K562 (cell line): ENCODE data around the gene TMEM128. TPM values are rescaled to one million over a fixed set of nuclear protein-coding genes. Genes with fewer than 3 reads are reported as not detected.

Experiments used
- ATAC-seq: fragments of 200-7000 bp; cut with Tn5 transposase; 3 replicates; pipeline ENCODE4 v1.9.1; 2020; ENCODE audit warnings: moderate library complexity
- BruUV-seq: library from RNA; stranded (reverse); fragments of 400-500 nt; replicated peaks from 2 replicates; lab custom pipeline; 2021; lab: Mats Ljungman, UMichigan
- CTCF ChIA-PET: fragments of 300-600 bp; formaldehyde crosslinking; extraction: SDS; loops from one replicate; lab custom pipeline; 2021; ENCODE audit warnings: low intra/inter-chr PET ratio; lab: Yijun Ruan, JAX
- POLR2A ChIA-PET: fragments of 300-600, 350-650 bp; sonication (Branson Sonifier 250); formaldehyde crosslinking; extraction: SDS; loops from one replicate; lab custom pipeline; 2021; ENCODE audit warnings: antibody characterized with exemption, inconsistent platforms; lab: Yijun Ruan, JAX
- DNase-seq, 4 experiments: peaks; one replicate each; pipeline versions ENCODE4 v3.0.0 to v3.0.0-alpha.2; 2011 to 2018; ENCODE audit warnings: low spot score in 3 of 4, mixed read lengths in 3 of 4; ENCODE audit errors: extremely low read depth in 1 of 4
- FAIRE-seq: peaks from 2 replicates; lab custom pipeline; 2011; peaks lifted over from hg19 to GRCh38; lab: Jason Lieb, UNC
- H2AFZ ChIP-seq: 2 replicates; pipeline ENCODE4 v1.6.0; 2011; ENCODE audit warnings: low read depth, low read length, control low read depth, inconsistent platforms
- H3K27ac ChIP-seq: fragments of 200-600 bp; 3 replicates; pipeline ENCODE4 v1.8.0; 2011; ENCODE audit warnings: low read depth, mild to moderate bottlenecking, control low read depth, inconsistent platforms, low read length, moderate library complexity, mixed read lengths; ENCODE audit errors: extremely low read depth
- H3K27me3 ChIP-seq, 2 experiments: fragments of 300-600 bp in 1 of 2; 2 replicates in 1 of 2; 3 replicates in 1 of 2; pipeline versions ENCODE4 v1.6.0 to v1.8.0; 2011; ENCODE audit warnings: inconsistent platforms in 2 of 2, low read length in 2 of 2, mild to moderate bottlenecking in 1 of 2, mixed read lengths in 1 of 2, moderate library complexity in 1 of 2; ENCODE audit not compliant: control insufficient read depth in 2 of 2, insufficient read depth in 2 of 2
- H3K36me3 ChIP-seq: fragments of 300-600 bp; 3 replicates; pipeline ENCODE4 v1.8.0; 2011; ENCODE audit warnings: mild to moderate bottlenecking, low read length, inconsistent platforms; ENCODE audit not compliant: control insufficient read depth, insufficient read depth
- H3K4me1 ChIP-seq, 2 experiments: fragments of 200-600 bp in 1 of 2; replicated peaks in 1 of 2; 2 replicates in 1 of 2; 3 replicates in 1 of 2; pipeline versions ENCODE4 v1.5.1 to v1.8.0; 2011; ENCODE audit warnings: inconsistent platforms in 2 of 2, low read length in 2 of 2, mild to moderate bottlenecking in 1 of 2, mixed read lengths in 1 of 2, moderate library complexity in 1 of 2; ENCODE audit not compliant: control insufficient read depth in 2 of 2, insufficient read depth in 2 of 2
- H3K4me2 ChIP-seq: 2 replicates; pipeline ENCODE4 v1.6.1; 2011; ENCODE audit warnings: low read length, control low read depth, inconsistent platforms, mixed read lengths; ENCODE audit not compliant: insufficient read depth
- H3K4me3 ChIP-seq: fragments of 200-600 bp; sonication (generic), shearing (Covaris generic); 2 replicates; pipeline ENCODE4 v1.5.1; 2016; ENCODE audit warnings: control low read depth, inconsistent platforms
- H3K79me2 ChIP-seq: fragments of 200-600 bp; 3 replicates; pipeline ENCODE4 v1.8.0; 2011; ENCODE audit warnings: low read length, inconsistent platforms; ENCODE audit not compliant: control insufficient read depth, insufficient read depth
- H3K9ac ChIP-seq, 2 experiments: 2 replicates each; pipeline versions ENCODE4 v1.6.0 to v1.6.1; 2011; ENCODE audit warnings: low read depth in 2 of 2, low read length in 2 of 2, control low read depth in 1 of 2, inconsistent platforms in 1 of 2, mild to moderate bottlenecking in 1 of 2, mixed read lengths in 1 of 2; ENCODE audit not compliant: insufficient read depth in 1 of 2
- H3K9me1 ChIP-seq: one replicate; pipeline ENCODE4 v1.6.0; 2011; ENCODE audit warnings: inconsistent platforms, mild to moderate bottlenecking, low read length, moderate library complexity; ENCODE audit not compliant: control insufficient read depth, insufficient read depth
- H3K9me3 ChIP-seq: replicated peaks from 2 replicates; pipeline ENCODE4 v1.5.1; 2011; ENCODE audit warnings: low read depth, low read length, inconsistent platforms; ENCODE audit not compliant: control insufficient read depth, insufficient read depth
- H4K20me1 ChIP-seq: replicated peaks from 2 replicates; pipeline ENCODE4 v1.6.1; 2011; ENCODE audit warnings: low read length, inconsistent platforms, mixed read lengths; ENCODE audit not compliant: control insufficient read depth, insufficient read depth
- ARID2 ChIP-seq: fragments of 450-650 bp; IDR thresholded peaks from 2 replicates; pipeline ENCODE4 v1.6.1; 2017; ENCODE audit warnings: antibody characterized with exemption, mild to moderate bottlenecking
- CBX5 ChIP-seq: IDR thresholded peaks from 2 replicates; pipeline ENCODE4 v1.6.1; 2014; ENCODE audit warnings: low read depth, borderline replicate concordance
- GATA2 ChIP-seq: sonication (generic); formaldehyde crosslinking; IDR thresholded peaks from 2 replicates; pipeline ENCODE4 v1.4.0; 2020; ENCODE audit warnings: mild to moderate bottlenecking, missing genetic modification reagents
- HLTF ChIP-seq: fragments of 450-650 bp; IDR thresholded peaks from 2 replicates; pipeline ENCODE4 v1.6.1; 2016
- IFI16 ChIP-seq: fragments of 250-450 bp; sonication (Bioruptor Pico); IDR thresholded peaks from 2 replicates; pipeline ENCODE4 v2.1.2; 2022; ENCODE audit warnings: mild to moderate bottlenecking, inconsistent platforms
- NBN ChIP-seq: fragments of 450-650 bp; IDR thresholded peaks from 2 replicates; pipeline ENCODE4 v1.6.1; 2016; ENCODE audit warnings: low read depth, mild to moderate bottlenecking
- NFYB ChIP-seq: IDR thresholded peaks from 2 replicates; pipeline ENCODE4 v1.6.1; 2011; ENCODE audit warnings: mild to moderate bottlenecking, moderate library complexity; ENCODE audit not compliant: insufficient read length; ENCODE audit errors: extremely low read depth
- NR2C2 ChIP-seq, 2 experiments: fragments of 200-800 bp in 1 of 2; sonication (Bioruptor generic) in 1 of 2; sonication (generic) in 1 of 2; formaldehyde crosslinking in 1 of 2; IDR thresholded peaks; 2 replicates each; pipeline versions ENCODE4 v1.6.1 to v1.8.0; 2016 to 2022; ENCODE audit warnings: mild to moderate bottlenecking in 1 of 2, missing compliant biosample characterization in 1 of 2, missing genetic modification characterization in 1 of 2, missing genetic modification reagents in 1 of 2
- NR3C1 ChIP-seq: sonication (generic); formaldehyde crosslinking; IDR thresholded peaks from 2 replicates; pipeline ENCODE4 v1.8.1; 2022; ENCODE audit warnings: missing genetic modification reagents
- REST ChIP-seq, 2 experiments: fragments of 450-650 bp; formaldehyde crosslinking in 1 of 2; IDR thresholded peaks; 2 replicates each; pipeline versions ENCODE4 v1.4.0 to v1.6.1; 2014 to 2020; ENCODE audit warnings: mild to moderate bottlenecking in 2 of 2, borderline replicate concordance in 1 of 2, low read depth in 1 of 2
- ZBTB17 ChIP-seq: fragments of 450-650 bp; formaldehyde crosslinking; IDR thresholded peaks from 2 replicates; pipeline ENCODE4 v1.4.0; 2020; ENCODE audit warnings: mild to moderate bottlenecking
- ZMIZ1 ChIP-seq, 2 experiments: fragments of 150-350 bp in 1 of 2; IDR thresholded peaks; 2 replicates each; pipeline ENCODE4 v1.6.1; 2012 to 2016; ENCODE audit warnings: low read depth in 2 of 2, low read length in 2 of 2, mild to moderate bottlenecking in 1 of 2, moderate library complexity in 1 of 2
- in situ Hi-C: fragments of 300-500 bp; cut with MboI; formaldehyde crosslinking; loops from 4 replicates; pipeline ENCODE4 v1.15.0; 2018; ENCODE audit warnings: inconsistent platforms, mixed read lengths
- intact Hi-C: fragments of 100-400 bp; cut with micrococcal nuclease; formaldehyde crosslinking; loops from 2 replicates; pipeline ENCODE4 v1.14.2; 2022
- polyA plus RNA-seq, 8 experiments: library from polyadenylated mRNA; depleted of rRNA in 4 of 8; stranded (reverse) in 5 of 8; unstranded in 3 of 8; fragments of >200 nt; fragmentation: Nextera tagmentation in 2 of 8; fragmentation: Illumina TruSeq in 1 of 8; extraction: Ambion mirVana in 2 of 8; extraction: Trizol in 1 of 8; gene quantifications; 2 replicates each; pipeline versions ENCODE4 v1.2.1 to v1.2.3, GENCODE V29; 2011 to 2014; ENCODE audit warnings: inconsistent platforms in 1 of 8, missing spikeins in 1 of 8
- total RNA-seq, 7 experiments: library from RNA; depleted of rRNA in 6 of 7; stranded (reverse); fragments of >200 nt in 6 of 7; fragmentation: Illumina TruSeq in 2 of 7; extraction: Trizol in 2 of 7; gene quantifications; 2 replicates each; pipeline versions ENCODE4 v1.2.1 to v1.2.3, GENCODE V29; 2011 to 2021; ENCODE audit warnings: low replicate concordance in 1 of 7

TMEM128 gene
- total and polyA plus RNA-seq, 9 of the 15 experiments (the other 6 are each of a cell fraction or from before 2014, with no cell fraction given) = 9.1 to 40.0 (median 14.3) TPM

GRCh38 chr4:4206204-4206603 is 41.8 kb downstream of the TMEM128 start:
- no peak for FAIRE-seq
- no peak for TF ChIP-seq CBX5
- TF ChIP-seq IFI16 (CRISPR knock-in tag) = no peak
- peak; percentile 95 for TF ChIP-seq ZBTB17 (CRISPR knock-in tag)
- TF ChIP-seq REST (IDR thresholded peaks at IDR 0.05; ENCODE audit: borderline replicate concordance) = peak; percentile 57
- TF ChIP-seq REST (CRISPR knock-in tag; IDR thresholded peaks at IDR 0.05; ENCODE audit: low read depth) = no peak
- TF ChIP-seq GATA2 (CRISPR knock-in tag) = no peak
- no peak for TF ChIP-seq NFYB
- no peak for TF ChIP-seq ARID2
- TF ChIP-seq ZMIZ1 (IDR thresholded peaks at IDR 0.05; ENCODE audit: low read depth in 2 of 2, low read length in 2 of 2) = peak in 1 of 2 experiments; percentile 72; a peak in 1 of 4 replicates
- TF ChIP-seq NR2C2 (CRISPR knock-in tag; IDR thresholded peaks at IDR 0.05) = no peak
- TF ChIP-seq NR2C2 (tag; IDR thresholded peaks at IDR 0.05) = no peak
- no peak for TF ChIP-seq NBN
- no peak for TF ChIP-seq NR3C1 (CRISPR knock-in tag)
- peak; percentile 50; the same call in 1 of the 2 replicates for TF ChIP-seq HLTF

More at GRCh38 chr4:4206204-4206603, 41.8 kb downstream of the TMEM128 start:
- ATAC-seq (no peak), DNase-seq (peak in 1 of 4 experiments; percentile 18)
- no peaks in the 10 kb centered on the region for H3K79me2 ChIP-seq
- no peaks in the 10 kb centered on the region for H3K36me3 ChIP-seq
- H3K9ac ChIP-seq = no peak overlapping the region
- H3K4me1 ChIP-seq = no peaks in the 10 kb centered on the region
- H3K4me3 ChIP-seq = no peak overlapping the region
- H4K20me1 ChIP-seq = no peaks in the 10 kb centered on the region
- ChIA-PET POLR2A (no interaction called here), CTCF (no interaction called here)
- intact Hi-C loops = no loop called here
- no peaks in the 10 kb centered on the region for H3K9me1 ChIP-seq
- no TSS peak for BruUV-seq
- H2AFZ ChIP-seq = no peak overlapping the region
- H3K4me2 ChIP-seq = no peak overlapping the region
- H3K27me3 ChIP-seq = peaks cover 2 to 32% of the 10 kb centered on the region in 2 experiments; a peak in 2 of 5 replicates
- no peaks in the 10 kb centered on the region for H3K9me3 ChIP-seq
- no peak overlapping the region for H3K27ac ChIP-seq
- in situ Hi-C loops = no loop called here
